ENCODE measurements around the gene NACC1. TPM values are rescaled to one million over a fixed set of nuclear protein-coding genes. Genes with fewer than 3 reads are reported as not detected.

The NACC1 gene
- total RNA-seq, 1 experiment from 2014 or later: 237 TPM

DNA sequence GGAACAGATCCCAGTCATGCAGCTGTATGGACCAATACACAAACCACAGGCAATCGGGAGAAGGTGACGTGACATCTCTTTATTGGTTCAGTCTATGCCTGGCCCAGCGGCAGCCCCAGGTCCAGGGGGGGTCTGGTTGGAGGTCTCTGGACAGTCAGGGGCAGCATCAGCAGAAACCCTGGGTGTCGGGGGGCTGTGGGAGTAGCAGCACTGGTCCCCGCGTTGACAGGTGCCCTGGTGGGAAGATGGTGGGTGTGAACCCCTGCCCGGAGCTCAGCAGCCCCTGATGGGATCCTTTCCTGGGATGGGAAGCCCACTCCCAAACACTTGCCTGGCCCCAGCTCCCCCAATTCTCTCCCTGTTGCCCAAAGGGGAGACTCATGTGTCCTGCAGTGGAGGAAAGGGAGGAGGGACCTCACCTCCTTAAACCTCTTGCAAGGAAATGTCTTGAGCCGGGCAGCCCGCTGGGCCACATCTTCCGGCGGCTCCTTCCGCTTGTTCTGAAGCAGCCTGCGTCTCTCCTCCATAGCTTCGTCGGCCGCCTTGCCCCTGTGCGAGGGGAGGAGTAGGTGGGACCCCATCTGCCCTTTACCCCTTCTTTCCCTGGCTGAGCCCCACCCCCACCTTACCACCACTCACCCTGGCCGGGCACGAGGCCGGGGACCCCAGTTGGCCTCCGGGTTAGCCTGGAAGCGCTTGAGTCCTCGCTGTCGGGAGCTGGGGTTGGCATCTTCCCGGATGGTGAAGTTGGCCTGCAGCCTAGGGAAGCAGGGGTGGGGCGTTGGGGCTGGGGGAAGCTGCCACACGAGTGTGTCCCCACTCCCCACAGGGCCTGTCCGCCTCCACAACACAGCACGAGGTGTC lies 13.0 kb upstream of the NACC1 start (continued):
- TF ChIP-seq, protein P1, sequence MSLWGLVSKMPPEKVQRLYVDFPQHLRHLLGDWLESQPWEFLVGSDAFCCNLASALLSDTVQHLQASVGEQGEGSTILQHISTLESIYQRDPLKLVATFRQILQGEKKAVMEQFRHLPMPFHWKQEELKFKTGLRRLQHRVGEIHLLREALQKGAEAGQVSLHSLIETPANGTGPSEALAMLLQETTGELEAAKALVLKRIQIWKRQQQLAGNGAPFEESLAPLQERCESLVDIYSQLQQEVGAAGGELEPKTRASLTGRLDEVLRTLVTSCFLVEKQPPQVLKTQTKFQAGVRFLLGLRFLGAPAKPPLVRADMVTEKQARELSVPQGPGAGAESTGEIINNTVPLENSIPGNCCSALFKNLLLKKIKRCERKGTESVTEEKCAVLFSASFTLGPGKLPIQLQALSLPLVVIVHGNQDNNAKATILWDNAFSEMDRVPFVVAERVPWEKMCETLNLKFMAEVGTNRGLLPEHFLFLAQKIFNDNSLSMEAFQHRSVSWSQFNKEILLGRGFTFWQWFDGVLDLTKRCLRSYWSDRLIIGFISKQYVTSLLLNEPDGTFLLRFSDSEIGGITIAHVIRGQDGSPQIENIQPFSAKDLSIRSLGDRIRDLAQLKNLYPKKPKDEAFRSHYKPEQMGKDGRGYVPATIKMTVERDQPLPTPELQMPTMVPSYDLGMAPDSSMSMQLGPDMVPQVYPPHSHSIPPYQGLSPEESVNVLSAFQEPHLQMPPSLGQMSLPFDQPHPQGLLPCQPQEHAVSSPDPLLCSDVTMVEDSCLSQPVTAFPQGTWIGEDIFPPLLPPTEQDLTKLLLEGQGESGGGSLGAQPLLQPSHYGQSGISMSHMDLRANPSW (CRISPR knock-in tag; conservative IDR thresholded peaks at IDR 0.05; ENCODE audit: low read depth): no peak
- TF ChIP-seq GABPB1 (CRISPR knock-in tag; IDR thresholded peaks at IDR 0.05) (no peak), HMGA2 (CRISPR knock-in tag; IDR thresholded peaks at IDR 0.05) (no peak), KAT7 (CRISPR knock-in tag; IDR thresholded peaks at IDR 0.05; ENCODE audit: borderline replicate concordance) (no peak), ZBTB21 (CRISPR knock-in tag; IDR thresholded peaks at IDR 0.05; ENCODE audit: borderline replicate concordance) (no peak), NFATC4 (CRISPR knock-in tag; IDR thresholded peaks at IDR 0.05) (no peak)
- TF ChIP-seq, protein P2, sequence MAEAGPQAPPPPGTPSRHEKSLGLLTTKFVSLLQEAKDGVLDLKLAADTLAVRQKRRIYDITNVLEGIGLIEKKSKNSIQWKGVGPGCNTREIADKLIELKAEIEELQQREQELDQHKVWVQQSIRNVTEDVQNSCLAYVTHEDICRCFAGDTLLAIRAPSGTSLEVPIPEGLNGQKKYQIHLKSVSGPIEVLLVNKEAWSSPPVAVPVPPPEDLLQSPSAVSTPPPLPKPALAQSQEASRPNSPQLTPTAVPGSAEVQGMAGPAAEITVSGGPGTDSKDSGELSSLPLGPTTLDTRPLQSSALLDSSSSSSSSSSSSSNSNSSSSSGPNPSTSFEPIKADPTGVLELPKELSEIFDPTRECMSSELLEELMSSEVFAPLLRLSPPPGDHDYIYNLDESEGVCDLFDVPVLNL (CRISPR knock-in tag; IDR thresholded peaks at IDR 0.05; ENCODE audit: borderline replicate concordance, low read depth): no peak
- TF ChIP-seq, protein P3, sequence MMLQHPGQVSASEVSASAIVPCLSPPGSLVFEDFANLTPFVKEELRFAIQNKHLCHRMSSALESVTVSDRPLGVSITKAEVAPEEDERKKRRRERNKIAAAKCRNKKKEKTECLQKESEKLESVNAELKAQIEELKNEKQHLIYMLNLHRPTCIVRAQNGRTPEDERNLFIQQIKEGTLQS (CRISPR knock-in tag; conservative IDR thresholded peaks at IDR 0.05): no peak
- TF ChIP-seq, protein P4, sequence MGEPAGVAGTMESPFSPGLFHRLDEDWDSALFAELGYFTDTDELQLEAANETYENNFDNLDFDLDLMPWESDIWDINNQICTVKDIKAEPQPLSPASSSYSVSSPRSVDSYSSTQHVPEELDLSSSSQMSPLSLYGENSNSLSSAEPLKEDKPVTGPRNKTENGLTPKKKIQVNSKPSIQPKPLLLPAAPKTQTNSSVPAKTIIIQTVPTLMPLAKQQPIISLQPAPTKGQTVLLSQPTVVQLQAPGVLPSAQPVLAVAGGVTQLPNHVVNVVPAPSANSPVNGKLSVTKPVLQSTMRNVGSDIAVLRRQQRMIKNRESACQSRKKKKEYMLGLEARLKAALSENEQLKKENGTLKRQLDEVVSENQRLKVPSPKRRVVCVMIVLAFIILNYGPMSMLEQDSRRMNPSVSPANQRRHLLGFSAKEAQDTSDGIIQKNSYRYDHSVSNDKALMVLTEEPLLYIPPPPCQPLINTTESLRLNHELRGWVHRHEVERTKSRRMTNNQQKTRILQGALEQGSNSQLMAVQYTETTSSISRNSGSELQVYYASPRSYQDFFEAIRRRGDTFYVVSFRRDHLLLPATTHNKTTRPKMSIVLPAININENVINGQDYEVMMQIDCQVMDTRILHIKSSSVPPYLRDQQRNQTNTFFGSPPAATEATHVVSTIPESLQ (CRISPR knock-in tag; IDR thresholded peaks at IDR 0.05): no peak

DNA sequence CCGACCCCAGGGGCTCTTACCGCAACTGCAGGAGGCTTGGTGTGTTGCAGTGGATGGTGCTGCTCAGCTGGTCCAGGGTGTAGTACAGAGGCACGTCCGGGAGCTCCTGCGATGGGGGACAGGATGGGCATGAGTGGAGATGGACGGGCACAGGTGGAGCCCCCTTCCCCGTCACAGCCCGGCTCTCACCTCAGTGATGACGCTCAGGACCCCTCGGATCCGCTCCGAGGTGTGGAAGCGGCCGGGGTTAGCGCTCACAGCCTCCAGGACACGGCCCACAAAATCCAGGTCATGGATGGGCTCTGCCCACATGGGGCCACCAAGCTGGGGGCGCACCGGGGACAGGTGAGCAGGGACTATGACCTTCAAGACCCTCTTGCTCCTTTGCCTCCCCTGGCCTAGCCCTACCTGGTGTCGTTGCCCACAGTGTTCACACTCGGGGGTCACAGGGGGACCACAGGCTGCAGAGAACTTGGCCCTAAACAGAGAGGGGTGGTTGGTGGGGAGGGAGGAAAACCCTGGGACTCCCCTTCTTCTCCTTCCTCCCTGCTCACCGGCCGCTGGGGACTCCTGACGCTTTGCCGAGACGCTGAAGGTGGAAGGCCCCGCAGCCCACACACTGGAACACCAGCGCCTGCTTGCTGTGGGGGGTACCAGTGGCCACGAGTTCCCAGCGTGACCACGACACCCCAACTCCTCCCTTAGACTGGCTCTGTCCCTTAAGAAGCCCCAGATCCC lies 8.5 kb upstream of the NACC1 start:
- no peak overlapping the region for H3K27ac Mint-ChIP-seq
- no peaks in the 10 kb centered on the region for H3K4me1 Mint-ChIP-seq
- peaks cover 13% of the 10 kb centered on the region for H3K36me3 Mint-ChIP-seq
- TF ChIP-seq, protein P5, sequence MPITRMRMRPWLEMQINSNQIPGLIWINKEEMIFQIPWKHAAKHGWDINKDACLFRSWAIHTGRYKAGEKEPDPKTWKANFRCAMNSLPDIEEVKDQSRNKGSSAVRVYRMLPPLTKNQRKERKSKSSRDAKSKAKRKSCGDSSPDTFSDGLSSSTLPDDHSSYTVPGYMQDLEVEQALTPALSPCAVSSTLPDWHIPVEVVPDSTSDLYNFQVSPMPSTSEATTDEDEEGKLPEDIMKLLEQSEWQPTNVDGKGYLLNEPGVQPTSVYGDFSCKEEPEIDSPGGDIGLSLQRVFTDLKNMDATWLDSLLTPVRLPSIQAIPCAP (CRISPR knock-in tag; IDR thresholded peaks at IDR 0.05): no peak
- no peak for TF ChIP-seq NR2C2 (CRISPR knock-in tag; IDR thresholded peaks at IDR 0.05)
- TF ChIP-seq, protein P3 (CRISPR knock-in tag; conservative IDR thresholded peaks at IDR 0.05): no peak
- no peak for TF ChIP-seq ESRRA (CRISPR knock-in tag; IDR thresholded peaks at IDR 0.05; ENCODE audit: borderline replicate concordance)
- no peak for TF ChIP-seq NFYB (CRISPR knock-in tag; conservative IDR thresholded peaks at IDR 0.05; ENCODE audit: low read depth)
- TF ChIP-seq, protein P6, sequence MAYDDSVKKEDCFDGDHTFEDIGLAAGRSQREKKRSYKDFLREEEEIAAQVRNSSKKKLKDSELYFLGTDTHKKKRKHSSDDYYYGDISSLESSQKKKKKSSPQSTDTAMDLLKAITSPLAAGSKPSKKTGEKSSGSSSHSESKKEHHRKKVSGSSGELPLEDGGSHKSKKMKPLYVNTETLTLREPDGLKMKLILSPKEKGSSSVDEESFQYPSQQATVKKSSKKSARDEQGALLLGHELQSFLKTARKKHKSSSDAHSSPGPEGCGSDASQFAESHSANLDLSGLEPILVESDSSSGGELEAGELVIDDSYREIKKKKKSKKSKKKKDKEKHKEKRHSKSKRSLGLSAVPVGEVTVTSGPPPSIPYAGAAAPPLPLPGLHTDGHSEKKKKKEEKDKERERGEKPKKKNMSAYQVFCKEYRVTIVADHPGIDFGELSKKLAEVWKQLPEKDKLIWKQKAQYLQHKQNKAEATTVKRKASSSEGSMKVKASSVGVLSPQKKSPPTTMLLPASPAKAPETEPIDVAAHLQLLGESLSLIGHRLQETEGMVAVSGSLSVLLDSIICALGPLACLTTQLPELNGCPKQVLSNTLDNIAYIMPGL (CRISPR knock-in tag; IDR thresholded peaks at IDR 0.05): no peak
- no peak for TF ChIP-seq ZNF396 (CRISPR knock-in tag; IDR thresholded peaks at IDR 0.05; ENCODE audit: borderline replicate concordance)
- no peak overlapping the region for H3K4me3 Mint-ChIP-seq
- ChIA-PET CTCF (interaction anchor here (0.9 to 1.0 kb wide), 2 partner anchors 56 to 132 kb away, joined by 3 to 5 read pairs; no protein-coding TSS in a partner anchor), POLR2A (no interaction called here)
- H3K27me3 Mint-ChIP-seq (ENCODE audit: low read depth): no peaks in the 10 kb centered on the region
- DNase-seq (ENCODE audit: low spot score) (no peak), ATAC-seq (no peak)
- no peaks in the 10 kb centered on the region for H3K9me3 Mint-ChIP-seq
